Ramos (cell line): ENCODE measurements around the gene ACOT6.
"Not testable (repeated sequence)": the region's sequence is repeated elsewhere in the genome, so short reads cannot be mapped to it uniquely, and the experiment has no call there.

Experiments
- in situ Hi-C: fragments of 300-500 bp; cut with MboI; formaldehyde crosslinking; loops from one replicate; pipeline ENCODE4 v1.14.3; 2022; ENCODE audit warnings: low sequenced_read_pairs; ENCODE audit not compliant: unreplicated experiment

The ACOT6 gene

GRCh38 chr14:73594491-73594890 is 17.8 kb upstream of the ACOT6 start:
- in situ Hi-C loops: no loop called here

- in situ Hi-C loops: no loop called here
These were observed 12.8 kb upstream of the ACOT6 start for GRCh38 chr14:73599499-73599898.

- in situ Hi-C loops: no loop called here
These were observed 9.3 kb upstream of the ACOT6 start for GRCh38 chr14:73602994-73603393.

GRCh38 chr14:73606271-73606670 is 6.0 kb upstream of the ACOT6 start:
- in situ Hi-C loops: no loop called here

- in situ Hi-C loops: no loop called here
These were observed 5.1 kb upstream of the ACOT6 start for GRCh38 chr14:73607241-73607640.

GRCh38 chr14:73610687-73611086 is 1.6 kb upstream of the ACOT6 start:
- in situ Hi-C loops: no loop called here

- in situ Hi-C loops: no loop called here
These were observed 698 bp downstream of the ACOT6 start for GRCh38 chr14:73613046-73613383.

- in situ Hi-C loops: no loop called here
These were observed 1.2 kb downstream of the ACOT6 start for GRCh38 chr14:73613419-73613963.

- in situ Hi-C loops: no loop called here
These were observed 4.5 kb downstream of the ACOT6 start for GRCh38 chr14:73616831-73617230.

- in situ Hi-C loops: no loop called here
These were observed 7.2 kb downstream of the ACOT6 start for GRCh38 chr14:73619524-73619923.

GRCh38 chr14:73620268-73620667 is 8.0 kb downstream of the ACOT6 start:
- in situ Hi-C loops: no loop called here

- in situ Hi-C loops: no loop called here
These were observed 11.3 kb downstream of the ACOT6 start for GRCh38 chr14:73623504-73624054.

GRCh38 chr14:73625706-73626105 is 13.4 kb downstream of the ACOT6 start:
- in situ Hi-C loops: no loop called here

- in situ Hi-C loops: no loop called here
These were observed 14.8 kb downstream of the ACOT6 start for GRCh38 chr14:73627151-73627558.

GRCh38 chr14:73630009-73630780 is 17.9 kb downstream of the ACOT6 start:
- in situ Hi-C loops: no loop called here

- in situ Hi-C loops: no loop called here
These were observed 21.0 kb downstream of the ACOT6 start for GRCh38 chr14:73633116-73634010.

- in situ Hi-C loops: no loop called here
These were observed 21.9 kb downstream of the ACOT6 start for GRCh38 chr14:73634011-73634833.

GRCh38 chr14:73636355-73636754 is 24.0 kb downstream of the ACOT6 start:
- in situ Hi-C loops: not testable (repeated sequence)

GRCh38 chr14:73637830-73638229 is 25.5 kb downstream of the ACOT6 start:
- in situ Hi-C loops: no loop called here

GRCh38 chr14:73640796-73641365 is 28.6 kb downstream of the ACOT6 start:
- in situ Hi-C loops: no loop called here
